ENCODE measurements around the gene DDX1. TPM values are rescaled to one million over a fixed set of nuclear protein-coding genes. Genes with fewer than 3 reads are reported as not detected.

The DDX1 gene
- total RNA-seq, 2 donors from 2014 or later: 74.2 to 81.3 TPM

- intact Hi-C loops (cut with DNase I): no loop called here
- no peak for DNase-seq (ENCODE audit: low spot score)
Observed at GRCh38 chr2:15666861-15667808, 75.5 kb downstream of the DDX1 start.

- intact Hi-C loops (cut with DNase I): no loop called here
- DNase-seq (ENCODE audit: low spot score): no peak
Observed at GRCh38 chr2:15667809-15668556, 76.3 kb downstream of the DDX1 start.

- DNase-seq (ENCODE audit: low spot score): no peak
- intact Hi-C loops (cut with DNase I): no loop called here
Observed at GRCh38 chr2:15668611-15669305, 77.1 kb downstream of the DDX1 start.

- no peak for DNase-seq (ENCODE audit: low spot score)
- intact Hi-C loops (cut with DNase I): no loop called here
Observed at GRCh38 chr2:15669375-15669910, 77.8 kb downstream of the DDX1 start.

GRCh38 chr2:15670469-15670868, 78.8 kb downstream of the DDX1 start:
- intact Hi-C loops (cut with DNase I): loop anchor here in 1 of 2 donors (5.0 kb wide), 1 partner anchor 1512 kb away; no protein-coding TSS in a partner anchor
- no peak for DNase-seq (ENCODE audit: low spot score)

GRCh38 chr2:15670981-15671380, 79.3 kb downstream of the DDX1 start:
- DNase-seq (ENCODE audit: low spot score): peak; percentile 66

GRCh38 chr2:15671409-15671808, 79.7 kb downstream of the DDX1 start:
- DNase-seq (ENCODE audit: low spot score): no peak
- intact Hi-C loops (cut with DNase I): loop anchor here in 1 of 2 donors (5.0 kb wide), 1 partner anchor 1511 kb away; no protein-coding TSS in a partner anchor

More at GRCh38 chr2:15670981-15671380, 79.3 kb downstream of the DDX1 start:
- intact Hi-C loops (cut with DNase I): loop anchor here in 1 of 2 donors (5.0 kb wide), 1 partner anchor 1511 kb away; no protein-coding TSS in a partner anchor

GRCh38 chr2:15671842-15672815, 80.5 kb downstream of the DDX1 start:
- intact Hi-C loops (cut with DNase I): loop anchor here in 1 of 2 donors (5.0 kb wide), 1 partner anchor 1510 kb away; no protein-coding TSS in a partner anchor
- no peak for DNase-seq (ENCODE audit: low spot score)

- intact Hi-C loops (cut with DNase I): loop anchor here in 1 of 2 donors (5.0 kb wide), 1 partner anchor 1509 kb away; no protein-coding TSS in a partner anchor
Observed at GRCh38 chr2:15672961-15673918, 81.6 kb downstream of the DDX1 start.

GRCh38 chr2:15673919-15674636, 82.4 kb downstream of the DDX1 start:
- intact Hi-C loops (cut with DNase I): loop anchor here in 1 of 2 donors (5.0 kb wide), 1 partner anchor 1508 kb away; no protein-coding TSS in a partner anchor
- DNase-seq (ENCODE audit: low spot score): no peak

More at GRCh38 chr2:15672961-15673918, 81.6 kb downstream of the DDX1 start:
- DNase-seq (ENCODE audit: low spot score): no peak

GRCh38 chr2:15674637-15675455, 83.2 kb downstream of the DDX1 start:
- DNase-seq (ENCODE audit: low spot score): no peak
- intact Hi-C loops (cut with DNase I): loop anchor here in 1 of 2 donors (5.0 kb wide), 1 partner anchor 1507 kb away; no protein-coding TSS in a partner anchor

- DNase-seq (ENCODE audit: low spot score): no peak
- intact Hi-C loops (cut with DNase I): no loop called here
Observed at GRCh38 chr2:15675456-15676195, 84.0 kb downstream of the DDX1 start.

- intact Hi-C loops (cut with DNase I): no loop called here
- peak; percentile 41 for DNase-seq (ENCODE audit: low spot score)
Observed at GRCh38 chr2:15677141-15677843, 85.6 kb downstream of the DDX1 start.

- intact Hi-C loops (cut with DNase I): no loop called here
- no peak for DNase-seq (ENCODE audit: low spot score)
Observed at GRCh38 chr2:15678346-15678745, 86.7 kb downstream of the DDX1 start.

Data from posterior vena cava (tissue), 2 donors.